PC-9 (cell line): ENCODE measurements around the gene TBC1D16. TPM values are rescaled to one million over a fixed set of nuclear protein-coding genes. Genes with fewer than 3 reads are reported as not detected.
A peak's percentile ranks its signal among the peaks of the same experiment; 100 is the strongest.

Experiments used
- BruUV-seq: library from RNA; stranded (reverse); fragments of 400-500 nt; replicated peaks from 2 replicates; lab custom pipeline; 2021; lab: Mats Ljungman, UMichigan
- CTCF ChIA-PET: fragments of 300-600 bp; sonication (Branson Sonifier 250); formaldehyde crosslinking; loops from one replicate; lab custom pipeline; 2022; ENCODE audit warnings: antibody characterized with exemption; lab: Charles Lee
- POLR2A ChIA-PET: fragments of 300-600 bp; sonication (Branson Sonifier 250); formaldehyde crosslinking; loops from one replicate; lab custom pipeline; 2022; ENCODE audit warnings: antibody characterized with exemption; ENCODE audit not compliant: unreplicated experiment; lab: Charles Lee
- DNase-seq, 2 experiments: peaks; one replicate each; pipeline versions ENCODE4 v3.0.0 to v3.0.0-alpha.2; 2015 to 2022; ENCODE audit warnings: mixed read lengths in 1 of 2
- H2AFZ ChIP-seq: fragments of 200-600 bp; sonication (generic); 2 replicates; pipeline ENCODE4 v1.8.1; 2017; ENCODE audit warnings: antibody characterized with exemption
- H3F3A ChIP-seq: fragments of 200-600 bp; sonication (generic); 2 replicates; pipeline ENCODE4 v1.8.1; 2017; ENCODE audit warnings: antibody characterized with exemption, mild to moderate bottlenecking, low read depth; ENCODE audit not compliant: insufficient read depth
- H3K27ac ChIP-seq: fragments of 200-600 bp; sonication (generic); 2 replicates; pipeline ENCODE4 v1.6.1; 2016; ENCODE audit warnings: mixed run types
- H3K27me3 ChIP-seq: fragments of 200-600 bp; sonication (generic); 2 replicates; pipeline ENCODE4 v1.6.1; 2016; ENCODE audit warnings: low read depth, mixed run types; ENCODE audit not compliant: insufficient read depth
- H3K36me3 ChIP-seq: fragments of 200-600 bp; sonication (generic); 2 replicates; pipeline ENCODE4 v1.6.1; 2016; ENCODE audit warnings: low read depth, mixed run types
- H3K4me1 ChIP-seq: fragments of 200-600 bp; sonication (generic); replicated peaks from 2 replicates; pipeline ENCODE4 v1.6.1; 2016; ENCODE audit warnings: mixed run types; ENCODE audit not compliant: insufficient read depth
- H3K4me2 ChIP-seq: fragments of 200-600 bp; sonication (generic); 2 replicates; pipeline ENCODE4 v1.6.1; 2017; ENCODE audit warnings: mixed run types
- H3K4me3 ChIP-seq: fragments of 200-600 bp; sonication (generic); 2 replicates; pipeline ENCODE4 v1.6.1; 2016; ENCODE audit warnings: mixed run types
- H3K79me2 ChIP-seq: fragments of 200-600 bp; sonication (generic); 2 replicates; pipeline ENCODE4 v1.6.1; 2017; ENCODE audit warnings: low read depth, mixed run types
- H3K9me2 ChIP-seq: fragments of 200-600 bp; sonication (generic); 2 replicates; pipeline ENCODE4 v1.8.1; 2017; ENCODE audit warnings: mild to moderate bottlenecking; ENCODE audit not compliant: insufficient read depth
- H3K9me3 ChIP-seq: fragments of 200-600 bp; sonication (generic); 2 replicates; pipeline ENCODE4 v1.8.1; 2016; ENCODE audit warnings: low read depth; ENCODE audit not compliant: insufficient read depth
- H4K20me1 ChIP-seq: fragments of 200-600 bp; sonication (generic); 2 replicates; pipeline ENCODE4 v1.8.1; 2017; ENCODE audit not compliant: insufficient read depth
- EZH2 ChIP-seq: fragments of 200-600 bp; sonication (generic); IDR thresholded peaks from 2 replicates; pipeline ENCODE4 v1.8.0; 2017; ENCODE audit warnings: antibody characterized with exemption, low read depth
- intact Hi-C: fragments of 100-400 bp; cut with micrococcal nuclease; formaldehyde crosslinking; loops from one replicate; pipeline ENCODE4 v1.10.0; 2022; ENCODE audit not compliant: unreplicated experiment
- total RNA-seq: library from RNA; stranded (reverse); gene quantifications from 2 replicates; pipeline ENCODE4 v1.2.3, GENCODE V29; 2021
- TF ChIP-seq, protein P1 (sequence below): fragments of 200-600 bp; sonication (generic); conservative IDR thresholded peaks from 2 replicates; pipeline ENCODE4 v1.6.1; 2017; ENCODE audit warnings: mixed run types, antibody characterized with exemption, mild to moderate bottlenecking, moderate library complexity

The TBC1D16 gene
- total RNA-seq, 1 experiment from 2014 or later: 41.7 TPM

DNA sequence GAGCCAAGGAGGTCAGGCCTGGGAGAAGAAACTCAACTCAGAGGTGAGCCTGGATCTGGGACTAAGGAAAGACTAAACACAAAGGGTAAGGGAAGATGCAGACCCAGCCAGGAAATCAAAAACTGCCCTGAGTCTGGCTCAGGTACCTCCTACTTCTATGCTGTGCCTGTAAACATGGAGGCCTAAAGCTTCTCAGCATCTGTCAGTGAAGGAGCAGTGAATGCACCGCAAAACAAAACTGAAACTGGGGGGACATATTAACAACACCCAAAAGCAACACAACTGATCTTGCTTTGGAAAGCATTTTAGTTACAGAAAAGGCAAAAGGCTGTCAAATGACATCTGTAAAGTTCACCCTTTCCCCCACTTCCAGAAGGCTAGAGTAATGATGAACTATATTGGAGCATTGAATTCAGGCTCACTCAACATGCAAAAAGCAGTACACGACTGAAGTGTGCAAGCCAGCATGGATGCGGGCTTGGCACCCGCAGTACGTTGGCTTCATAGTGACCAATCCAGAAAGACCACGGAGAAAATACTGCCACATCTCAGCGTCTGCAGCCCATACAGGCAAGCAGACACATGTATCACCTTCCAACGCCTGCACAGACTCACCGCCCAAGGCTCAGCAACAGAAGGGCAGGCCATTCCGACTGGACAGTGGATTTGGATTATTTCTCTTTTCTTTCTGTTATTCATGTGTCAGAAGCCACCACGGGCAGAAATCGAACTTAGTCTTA, 3.8 kb downstream of the TBC1D16 start:
- H3K27me3 ChIP-seq: no peaks in the 10 kb centered on the region
- H4K20me1 ChIP-seq: peaks cover 4% of the 10 kb centered on the region; the same call in 1 of the 2 replicates
- H3K4me1 ChIP-seq: peaks cover 21% of the 10 kb centered on the region
- CTCF ChIA-PET: interaction anchor here (0.6 kb wide), 1 partner anchor 235 kb away, joined by 6 read pairs; no protein-coding TSS in a partner anchor
- intact Hi-C loops: loop anchor here (2.0 kb wide), 1 partner anchor 23 kb away; no protein-coding TSS in a partner anchor
- no TSS peak for BruUV-seq
- H3K27ac ChIP-seq: no peak overlapping the region
- no peak for DNase-seq
- no peaks in the 10 kb centered on the region; the same call in 1 of the 2 replicates for H3K79me2 ChIP-seq
- no peaks in the 10 kb centered on the region for H3K36me3 ChIP-seq
- no peak overlapping the region for H3K4me2 ChIP-seq
- 0 out of 2 replicates have a peak, but pooled peaks cover 3% of the 10 kb centered on the region for H3F3A ChIP-seq
- no peak overlapping the region for H2AFZ ChIP-seq
- no peak for TF ChIP-seq EZH2
- TF ChIP-seq, protein P1, sequence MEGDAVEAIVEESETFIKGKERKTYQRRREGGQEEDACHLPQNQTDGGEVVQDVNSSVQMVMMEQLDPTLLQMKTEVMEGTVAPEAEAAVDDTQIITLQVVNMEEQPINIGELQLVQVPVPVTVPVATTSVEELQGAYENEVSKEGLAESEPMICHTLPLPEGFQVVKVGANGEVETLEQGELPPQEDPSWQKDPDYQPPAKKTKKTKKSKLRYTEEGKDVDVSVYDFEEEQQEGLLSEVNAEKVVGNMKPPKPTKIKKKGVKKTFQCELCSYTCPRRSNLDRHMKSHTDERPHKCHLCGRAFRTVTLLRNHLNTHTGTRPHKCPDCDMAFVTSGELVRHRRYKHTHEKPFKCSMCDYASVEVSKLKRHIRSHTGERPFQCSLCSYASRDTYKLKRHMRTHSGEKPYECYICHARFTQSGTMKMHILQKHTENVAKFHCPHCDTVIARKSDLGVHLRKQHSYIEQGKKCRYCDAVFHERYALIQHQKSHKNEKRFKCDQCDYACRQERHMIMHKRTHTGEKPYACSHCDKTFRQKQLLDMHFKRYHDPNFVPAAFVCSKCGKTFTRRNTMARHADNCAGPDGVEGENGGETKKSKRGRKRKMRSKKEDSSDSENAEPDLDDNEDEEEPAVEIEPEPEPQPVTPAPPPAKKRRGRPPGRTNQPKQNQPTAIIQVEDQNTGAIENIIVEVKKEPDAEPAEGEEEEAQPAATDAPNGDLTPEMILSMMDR: no peak
- no peaks in the 10 kb centered on the region for H3K9me3 ChIP-seq
- H3K4me3 ChIP-seq: no peak overlapping the region
- H3K9me2 ChIP-seq: no peaks in the 10 kb centered on the region
- POLR2A ChIA-PET: interaction anchor here (0.5 kb wide), 1 partner anchor 258 kb away, joined by 4 read pairs; no protein-coding TSS in a partner anchor

DNA sequence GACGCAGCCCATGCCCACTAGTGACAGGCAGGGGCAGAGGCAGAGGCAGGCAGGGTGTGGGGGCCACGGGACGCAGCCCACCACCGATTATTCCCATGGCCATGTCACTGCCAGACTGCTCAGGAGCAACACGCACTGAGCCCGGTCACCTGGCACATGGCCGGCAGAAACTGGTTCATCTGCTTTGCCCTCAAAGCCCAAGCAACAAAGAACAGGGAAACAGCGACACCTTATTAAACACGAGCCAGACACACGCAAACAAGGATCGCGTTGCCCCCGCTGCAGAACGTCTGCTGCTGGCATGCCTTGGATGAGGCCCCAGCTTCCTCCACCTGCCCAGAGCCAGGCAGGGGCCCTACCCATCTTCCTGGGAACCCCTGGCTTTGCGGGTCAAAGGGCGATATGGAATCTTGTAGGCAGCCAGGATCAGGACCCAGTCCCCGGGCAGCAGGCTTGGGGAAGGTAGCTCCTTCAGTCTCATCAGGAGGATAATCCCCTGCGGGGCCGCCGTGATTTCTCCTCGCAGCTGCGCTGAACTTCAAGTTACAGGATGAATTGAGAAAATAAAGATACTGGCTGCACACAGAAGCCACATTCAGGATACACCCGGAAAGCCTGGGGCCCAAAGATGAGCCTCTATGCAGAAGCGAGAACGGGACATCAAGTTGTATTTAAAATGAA, 4.8 kb downstream of the TBC1D16 start:
- no peaks in the 10 kb centered on the region for H3K9me3 ChIP-seq
- no TSS peak for BruUV-seq
- ChIA-PET POLR2A (no interaction called here), CTCF (interaction anchor here (0.6 kb wide), 1 partner anchor 236 kb away, joined by 3 read pairs; no protein-coding TSS in a partner anchor)
- no peak overlapping the region for H2AFZ ChIP-seq
- H3K27ac ChIP-seq: no peak overlapping the region
- no peaks in the 10 kb centered on the region for H3K36me3 ChIP-seq
- TF ChIP-seq, protein P1: no peak
- TF ChIP-seq EZH2: no peak
- DNase-seq: peak; percentile 68 to 71
- H3F3A ChIP-seq: 0 out of 2 replicates have a peak, but pooled peaks cover 3% of the 10 kb centered on the region
- intact Hi-C loops: loop anchor here (2.0 kb wide), 1 partner anchor 22 kb away; no protein-coding TSS in a partner anchor
- H3K4me1 ChIP-seq: peaks cover 21% of the 10 kb centered on the region
- peak overlapping the region; percentile 38 for H3K4me2 ChIP-seq
- no peaks in the 10 kb centered on the region for H3K9me2 ChIP-seq
- H4K20me1 ChIP-seq: peaks cover 4% of the 10 kb centered on the region; the same call in 1 of the 2 replicates
- no peaks in the 10 kb centered on the region; the same call in 1 of the 2 replicates for H3K79me2 ChIP-seq
- H3K27me3 ChIP-seq: no peaks in the 10 kb centered on the region
- no peak overlapping the region for H3K4me3 ChIP-seq

DNA sequence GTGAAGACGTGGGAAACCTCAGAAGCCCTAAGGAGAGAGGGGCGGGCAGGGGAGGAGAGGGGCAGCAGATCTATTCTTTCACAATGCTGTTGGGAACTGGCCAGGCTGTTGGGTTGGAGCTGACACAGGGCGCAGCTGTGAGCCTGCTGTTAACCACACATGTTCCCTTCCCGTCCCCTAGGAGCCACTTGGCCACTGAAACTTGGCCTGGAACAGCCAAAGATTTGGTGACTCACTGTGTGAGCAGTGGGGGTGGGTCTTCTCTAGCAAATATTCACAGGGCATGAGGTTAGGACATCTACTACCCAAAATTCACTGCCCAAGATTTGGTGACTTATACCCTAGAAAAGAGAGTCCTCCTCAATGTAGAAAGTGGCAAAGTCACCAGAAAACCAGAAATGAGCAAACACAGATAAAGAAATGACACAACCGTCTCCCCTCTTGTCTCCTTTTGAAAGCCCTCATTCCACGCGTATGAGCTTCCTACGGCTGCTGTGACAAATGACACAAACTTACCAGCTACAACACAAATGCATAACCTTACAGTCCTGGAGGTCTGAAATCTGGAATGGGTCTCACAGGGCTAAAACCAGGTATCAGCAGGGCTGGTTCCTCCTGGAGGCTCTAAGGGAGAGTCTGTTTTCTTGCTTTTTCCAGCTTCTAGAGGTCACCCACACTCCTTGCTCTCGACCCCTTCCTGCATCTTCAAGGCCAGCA, 6.3 kb downstream of the TBC1D16 start:
- intact Hi-C loops: no loop called here
- no peaks in the 10 kb centered on the region for H3K27me3 ChIP-seq
- 0 out of 2 replicates have a peak, but pooled peaks cover 3% of the 10 kb centered on the region for H3F3A ChIP-seq
- peaks cover 21% of the 10 kb centered on the region for H3K4me1 ChIP-seq
- peaks cover 4% of the 10 kb centered on the region; the same call in 1 of the 2 replicates for H4K20me1 ChIP-seq
- BruUV-seq: no TSS peak
- TF ChIP-seq, protein P1: no peak
- no peak for TF ChIP-seq EZH2
- POLR2A ChIA-PET: no interaction called here
- H2AFZ ChIP-seq: no peak overlapping the region
- no peak overlapping the region for H3K27ac ChIP-seq
- H3K9me3 ChIP-seq: no peaks in the 10 kb centered on the region
- H3K36me3 ChIP-seq: no peaks in the 10 kb centered on the region
- no peak for DNase-seq
- H3K4me2 ChIP-seq: peak overlapping the region; percentile 34; the same call in 1 of the 2 replicates
- H3K79me2 ChIP-seq: no peaks in the 10 kb centered on the region; the same call in 1 of the 2 replicates
- H3K9me2 ChIP-seq: no peaks in the 10 kb centered on the region
- no peak overlapping the region for H3K4me3 ChIP-seq
- CTCF ChIA-PET: interaction anchor here (0.5 kb wide), 1 partner anchor 32 kb away, joined by 3 read pairs; no protein-coding TSS in a partner anchor
